HG02623 (cell line): Measurements from ENCODE around the gene ABLIM2.
"Not testable (repeated sequence)": the region's sequence is repeated elsewhere in the genome, so short reads cannot be mapped to it uniquely, and the experiment has no call there.

Experiments used
- ATAC-seq: cut with Tn5 transposase; IDR thresholded peaks from one replicate; pipeline ENCODE4 v1.9.1; 2021; ENCODE audit warnings: moderate library complexity; ENCODE audit not compliant: unreplicated experiment

Gene ABLIM2

GRCh38 chr4:7918981-7919380 is 239.6 kb downstream of the ABLIM2 start:
- no peak for ATAC-seq

GRCh38 chr4:7918187-7918586 is 240.4 kb downstream of the ABLIM2 start:
- not testable (repeated sequence) for ATAC-seq

- ATAC-seq, result no peak
These were observed 240.9 kb downstream of the ABLIM2 start for GRCh38 chr4:7917669-7918068.

- ATAC-seq, result no peak
These were observed 242.8 kb downstream of the ABLIM2 start for GRCh38 chr4:7915875-7916242.
